ENCODE results near the gene ATG16L2. TPM values are rescaled to one million over a fixed set of nuclear protein-coding genes. Genes with fewer than 3 reads are reported as not detected.

The ATG16L2 gene
- total RNA-seq, 5 donors from 2014 or later (not counting 1 experiment from before 2014, with no cell fraction given) = 107 to 145 (median 127) TPM

- ChIA-PET CTCF (interaction anchor here in 1 of 2 donors (0.6 kb wide), 1 partner anchor 365 kb away, joined by 4 read pairs; no protein-coding TSS in a partner anchor), POLR2A (no interaction called here)
- Mint-ChIP-seq H3K27ac (peak overlapping the region in 1 of 2 donors; percentile 31), H3K9me3 (no peaks in the 10 kb centered on the region), H3K4me3 (no peak overlapping the region), H3K4me1 (peaks cover 0 to 15% (median 4%) of the 10 kb centered on the region in 3 donors), H3K36me3 (peaks cover 17% of the 10 kb centered on the region), H3K27me3 (no peaks in the 10 kb centered on the region)
- ATAC-seq (replicated peaks in 1 of 4) (no peak), DNase-seq (no peak)
- H3K9me3 ChIP-seq = no peaks in the 10 kb centered on the region
- H3K4me1 ChIP-seq (ENCODE audit: control insufficient read depth in 1 of 2, extremely low read depth in 1 of 2, insufficient read depth in 2 of 2, low read length in 2 of 2) = no peaks in the 10 kb centered on the region
- H3K27me3 ChIP-seq (replicated peaks in 1 of 2; ENCODE audit: control insufficient read depth in 2 of 2, extremely low read depth in 1 of 2, insufficient read depth in 2 of 2, low read length in 1 of 2) = no peaks in the 10 kb centered on the region
- WGBS (ENCODE audit: insufficient coverage) = 89% methylated on average over 5 of the region's 8 CpGs
- no peak overlapping the region for H3K27ac ChIP-seq (ENCODE audit: low read length)
- H3K4me3 ChIP-seq (ENCODE audit: control insufficient read depth in 1 of 2, extremely low read depth in 1 of 2, low read length in 1 of 2) = no peak overlapping the region
- H3K36me3 ChIP-seq (ENCODE audit: control insufficient read depth in 2 of 2, extremely low read depth in 1 of 2, insufficient read depth in 1 of 2, low read length in 1 of 2) = peaks cover 7 to 39% of the 10 kb centered on the region in 2 donors
Measured at GRCh38 chr11:72833811-72834493, 19.7 kb downstream of the ATG16L2 start.

- peak overlapping the region; percentile 31 to 59 for H3K27ac Mint-ChIP-seq
- Histone ChIP-seq H3K27ac (ENCODE audit: low read length) (no peak overlapping the region), H3K4me1 (ENCODE audit: control insufficient read depth in 1 of 2, extremely low read depth in 1 of 2, insufficient read depth in 2 of 2, low read length in 2 of 2) (no peaks in the 10 kb centered on the region), H3K9me3 (no peaks in the 10 kb centered on the region), H3K36me3 (ENCODE audit: control insufficient read depth in 2 of 2, extremely low read depth in 1 of 2, insufficient read depth in 1 of 2, low read length in 1 of 2) (peaks cover 6 to 37% of the 10 kb centered on the region in 2 donors), H3K27me3 (replicated peaks in 1 of 2; ENCODE audit: control insufficient read depth in 2 of 2, extremely low read depth in 1 of 2, insufficient read depth in 2 of 2, low read length in 1 of 2) (no peaks in the 10 kb centered on the region), H3K4me3 (ENCODE audit: control insufficient read depth in 1 of 2, extremely low read depth in 1 of 2, low read length in 1 of 2) (no peak overlapping the region)
- H3K9me3 Mint-ChIP-seq = no peaks in the 10 kb centered on the region
- no peak for ATAC-seq (replicated peaks in 1 of 4)
- H3K4me1 Mint-ChIP-seq = peaks cover 0 to 19% (median 4%) of the 10 kb centered on the region in 3 donors
- ChIA-PET CTCF (interaction anchor here in 1 of 2 donors (0.7 kb wide), 1 partner anchor 37 kb away, joined by 3 read pairs; no protein-coding TSS in a partner anchor), POLR2A (interaction anchor here (0.7 kb wide), 2 partner anchors 135 to 562 kb away, joined by 3 to 5 read pairs; no protein-coding TSS in a partner anchor)
- H3K4me3 Mint-ChIP-seq = no peak overlapping the region
- 86% methylated on average over 1 of the region's 5 CpGs for WGBS (ENCODE audit: insufficient coverage)
- no peaks in the 10 kb centered on the region for H3K27me3 Mint-ChIP-seq
- peak in 1 of 35 experiments; percentile 20 for DNase-seq
- peaks cover 21% of the 10 kb centered on the region for H3K36me3 Mint-ChIP-seq
Measured at GRCh38 chr11:72834905-72835304, 20.7 kb downstream of the ATG16L2 start.

- peaks cover 0 to 19% (median 4%) of the 10 kb centered on the region in 3 donors for H3K4me1 Mint-ChIP-seq
- peak overlapping the region in 1 of 2 donors; percentile 22 for H3K27ac Mint-ChIP-seq
- H3K36me3 Mint-ChIP-seq = peaks cover 21% of the 10 kb centered on the region
- H3K4me3 ChIP-seq (ENCODE audit: control insufficient read depth in 1 of 2, extremely low read depth in 1 of 2, low read length in 1 of 2) = no peak overlapping the region
- no peak for ATAC-seq (replicated peaks in 1 of 4)
- no peak overlapping the region for H3K27ac ChIP-seq (ENCODE audit: low read length)
- no peak for DNase-seq
- H3K4me1 ChIP-seq (ENCODE audit: control insufficient read depth in 1 of 2, extremely low read depth in 1 of 2, insufficient read depth in 2 of 2, low read length in 2 of 2) = no peaks in the 10 kb centered on the region
- H3K9me3 Mint-ChIP-seq = no peaks in the 10 kb centered on the region
- H3K9me3 ChIP-seq = no peaks in the 10 kb centered on the region
- no peaks in the 10 kb centered on the region for H3K27me3 Mint-ChIP-seq
- 86% methylated on average over 1 of the region's 4 CpGs for WGBS (ENCODE audit: insufficient coverage)
- POLR2A ChIA-PET = no interaction called here
- H3K4me3 Mint-ChIP-seq = no peak overlapping the region
- H3K36me3 ChIP-seq (ENCODE audit: control insufficient read depth in 2 of 2, extremely low read depth in 1 of 2, insufficient read depth in 1 of 2, low read length in 1 of 2) = peaks cover 6 to 39% of the 10 kb centered on the region in 2 donors
- CTCF ChIA-PET = interaction anchor here in 1 of 2 donors (0.6 kb wide), 1 partner anchor 471 kb away, joined by 9 read pairs; no protein-coding TSS in a partner anchor
- H3K27me3 ChIP-seq (replicated peaks in 1 of 2; ENCODE audit: control insufficient read depth in 2 of 2, extremely low read depth in 1 of 2, insufficient read depth in 2 of 2, low read length in 1 of 2) = no peaks in the 10 kb centered on the region
Measured at GRCh38 chr11:72836111-72836510, 21.9 kb downstream of the ATG16L2 start.

- no peaks in the 10 kb centered on the region for H3K4me1 ChIP-seq (ENCODE audit: control insufficient read depth in 1 of 2, extremely low read depth in 1 of 2, insufficient read depth in 2 of 2, low read length in 2 of 2)
- no peaks in the 10 kb centered on the region for H3K27me3 ChIP-seq (replicated peaks in 1 of 2; ENCODE audit: control insufficient read depth in 2 of 2, extremely low read depth in 1 of 2, insufficient read depth in 2 of 2, low read length in 1 of 2)
- Mint-ChIP-seq H3K4me3 (no peak overlapping the region), H3K36me3 (peaks cover 44% of the 10 kb centered on the region), H3K9me3 (no peaks in the 10 kb centered on the region), H3K27ac (peak overlapping the region; percentile 24 to 62), H3K27me3 (no peaks in the 10 kb centered on the region), H3K4me1 (peaks cover 0 to 15% (median 0%) of the 10 kb centered on the region in 3 donors)
- ATAC-seq (replicated peaks in 1 of 4) (no peak), DNase-seq (no peak)
- 90% methylated on average over 2 of the region's 4 CpGs for WGBS (ENCODE audit: insufficient coverage)
- ChIA-PET POLR2A (no interaction called here), CTCF (no interaction called here)
- H3K27ac ChIP-seq (ENCODE audit: low read length) = no peak overlapping the region
- H3K36me3 ChIP-seq (ENCODE audit: control insufficient read depth in 2 of 2, extremely low read depth in 1 of 2, insufficient read depth in 1 of 2, low read length in 1 of 2) = peaks cover 9 to 60% of the 10 kb centered on the region in 2 donors
- H3K9me3 ChIP-seq = no peaks in the 10 kb centered on the region
- no peak overlapping the region for H3K4me3 ChIP-seq (ENCODE audit: control insufficient read depth in 1 of 2, extremely low read depth in 1 of 2, low read length in 1 of 2)
Measured at GRCh38 chr11:72838691-72839305, 24.6 kb downstream of the ATG16L2 start.

- Histone ChIP-seq H3K4me1 (ENCODE audit: control insufficient read depth in 1 of 2, extremely low read depth in 1 of 2, insufficient read depth in 2 of 2, low read length in 2 of 2) (no peaks in the 10 kb centered on the region), H3K36me3 (ENCODE audit: control insufficient read depth in 2 of 2, extremely low read depth in 1 of 2, insufficient read depth in 1 of 2, low read length in 1 of 2) (peaks cover 9 to 60% of the 10 kb centered on the region in 2 donors), H3K27me3 (replicated peaks in 1 of 2; ENCODE audit: control insufficient read depth in 2 of 2, extremely low read depth in 1 of 2, insufficient read depth in 2 of 2, low read length in 1 of 2) (no peaks in the 10 kb centered on the region), H3K4me3 (ENCODE audit: control insufficient read depth in 1 of 2, extremely low read depth in 1 of 2, low read length in 1 of 2) (no peak overlapping the region), H3K27ac (ENCODE audit: low read length) (no peak overlapping the region), H3K9me3 (no peaks in the 10 kb centered on the region)
- CTCF ChIA-PET = interaction anchor here in 1 of 2 donors (0.6 to 1.5 kb wide), 3 partner anchors 9 to 116 kb away, joined by 3 read pairs; no protein-coding TSS in a partner anchor
- Mint-ChIP-seq H3K36me3 (peaks cover 50% of the 10 kb centered on the region), H3K4me1 (peaks cover 0 to 15% (median 0%) of the 10 kb centered on the region in 3 donors), H3K27ac (no peak overlapping the region), H3K9me3 (no peaks in the 10 kb centered on the region), H3K27me3 (no peaks in the 10 kb centered on the region), H3K4me3 (no peak overlapping the region)
- POLR2A ChIA-PET = no interaction called here
- ATAC-seq (replicated peaks in 1 of 4) (no peak), DNase-seq (no peak)
- WGBS (ENCODE audit: insufficient coverage) = 100% methylated on average over 2 of the region's 4 CpGs
Measured at GRCh38 chr11:72840780-72841179, 26.6 kb downstream of the ATG16L2 start.

- Mint-ChIP-seq H3K27me3 (no peaks in the 10 kb centered on the region), H3K36me3 (peaks cover 51% of the 10 kb centered on the region), H3K4me3 (no peak overlapping the region), H3K27ac (peak overlapping the region in 1 of 2 donors; percentile 11), H3K4me1 (peaks cover 0 to 15% (median 0%) of the 10 kb centered on the region in 3 donors), H3K9me3 (no peaks in the 10 kb centered on the region)
- Histone ChIP-seq H3K36me3 (ENCODE audit: control insufficient read depth in 2 of 2, extremely low read depth in 1 of 2, insufficient read depth in 1 of 2, low read length in 1 of 2) (peaks cover 9 to 60% of the 10 kb centered on the region in 2 donors), H3K9me3 (no peaks in the 10 kb centered on the region), H3K27me3 (replicated peaks in 1 of 2; ENCODE audit: control insufficient read depth in 2 of 2, extremely low read depth in 1 of 2, insufficient read depth in 2 of 2, low read length in 1 of 2) (no peaks in the 10 kb centered on the region), H3K4me1 (ENCODE audit: control insufficient read depth in 1 of 2, extremely low read depth in 1 of 2, insufficient read depth in 2 of 2, low read length in 2 of 2) (no peaks in the 10 kb centered on the region), H3K27ac (ENCODE audit: low read length) (no peak overlapping the region), H3K4me3 (ENCODE audit: control insufficient read depth in 1 of 2, extremely low read depth in 1 of 2, low read length in 1 of 2) (no peak overlapping the region)
- ATAC-seq (replicated peaks in 1 of 4) = no peak
- ChIA-PET POLR2A (no interaction called here), CTCF (interaction anchor here in 1 of 2 donors (0.6 to 1.5 kb wide), 2 partner anchors 10 to 139 kb away, joined by 3 read pairs; no protein-coding TSS in a partner anchor)
- no peak for DNase-seq
- 85% methylated on average over 4 of the region's 7 CpGs for WGBS (ENCODE audit: insufficient coverage)
Measured at GRCh38 chr11:72841397-72841796, 27.2 kb downstream of the ATG16L2 start.
